HepG2 (cell line): ENCODE data around the gene RBM5.

Experiments
- ARID3A ChIP-seq: IDR thresholded peaks from 2 replicates; pipeline ENCODE4 v1.6.1; 2012; ENCODE audit warnings: low read depth, low read length, improper control_type of control experiment
- CTCF ChIP-seq: sonication (generic); formaldehyde crosslinking; IDR thresholded peaks from 2 replicates; pipeline ENCODE4 v1.5.0; 2020; ENCODE audit warnings: mild to moderate bottlenecking, missing genetic modification reagents, moderate library complexity
- ELF3 ChIP-seq: IDR thresholded peaks from 2 replicates; pipeline ENCODE4 v1.6.1; 2016; ENCODE audit warnings: missing genetic modification reagents, missing compliant biosample characterization
- MYC ChIP-seq: sonication (generic); formaldehyde crosslinking; IDR thresholded peaks from 2 replicates; pipeline ENCODE4 v1.9.0; 2021; ENCODE audit warnings: missing genetic modification reagents, borderline replicate concordance
- NFE2L1 ChIP-seq: sonication (generic); formaldehyde crosslinking; IDR thresholded peaks from 2 replicates; pipeline ENCODE4 v1.4.0; 2020; ENCODE audit warnings: missing genetic modification reagents, mild to moderate bottlenecking, borderline replicate concordance
- NR2C2 ChIP-seq: sonication (generic); formaldehyde crosslinking; IDR thresholded peaks from 2 replicates; pipeline ENCODE4 v1.4.0; 2020; ENCODE audit warnings: missing genetic modification reagents, mild to moderate bottlenecking, moderate library complexity, borderline replicate concordance
- PBX3 ChIP-seq: sonication (generic); formaldehyde crosslinking; IDR thresholded peaks from 2 replicates; pipeline ENCODE4 v1.8.1; 2023; ENCODE audit warnings: missing genetic modification reagents, inconsistent platforms, borderline replicate concordance
- ZNF230 ChIP-seq: sonication (generic); formaldehyde crosslinking; IDR thresholded peaks from 2 replicates; pipeline ENCODE4 v1.4.0; 2020; ENCODE audit warnings: mild to moderate bottlenecking, missing genetic modification reagents
- ZNF737 ChIP-seq: sonication (generic); formaldehyde crosslinking; IDR thresholded peaks from 2 replicates; pipeline ENCODE4 v1.5.0; 2020; ENCODE audit warnings: missing genetic modification reagents, mild to moderate bottlenecking, borderline replicate concordance

GRCh38 chr3:50123394-50124051 lies 34.8 kb downstream of the RBM5 start:
- TF ChIP-seq ZNF737 (CRISPR knock-in tag) (no peak), ZNF230 (no peak), NR2C2 (CRISPR knock-in tag) (no peak), MYC (CRISPR knock-in tag) (no peak), NFE2L1 (CRISPR knock-in tag) (no peak), ARID3A (no peak), CTCF (no peak), ELF3 (CRISPR knock-in tag) (no peak), PBX3 (no peak)
